ENCODE data around the gene RPS6KA2. TPM values are rescaled to one million over a fixed set of nuclear protein-coding genes. Genes with fewer than 3 reads are reported as not detected.

Gene RPS6KA2
- 10.4 TPM for total RNA-seq

DNA sequence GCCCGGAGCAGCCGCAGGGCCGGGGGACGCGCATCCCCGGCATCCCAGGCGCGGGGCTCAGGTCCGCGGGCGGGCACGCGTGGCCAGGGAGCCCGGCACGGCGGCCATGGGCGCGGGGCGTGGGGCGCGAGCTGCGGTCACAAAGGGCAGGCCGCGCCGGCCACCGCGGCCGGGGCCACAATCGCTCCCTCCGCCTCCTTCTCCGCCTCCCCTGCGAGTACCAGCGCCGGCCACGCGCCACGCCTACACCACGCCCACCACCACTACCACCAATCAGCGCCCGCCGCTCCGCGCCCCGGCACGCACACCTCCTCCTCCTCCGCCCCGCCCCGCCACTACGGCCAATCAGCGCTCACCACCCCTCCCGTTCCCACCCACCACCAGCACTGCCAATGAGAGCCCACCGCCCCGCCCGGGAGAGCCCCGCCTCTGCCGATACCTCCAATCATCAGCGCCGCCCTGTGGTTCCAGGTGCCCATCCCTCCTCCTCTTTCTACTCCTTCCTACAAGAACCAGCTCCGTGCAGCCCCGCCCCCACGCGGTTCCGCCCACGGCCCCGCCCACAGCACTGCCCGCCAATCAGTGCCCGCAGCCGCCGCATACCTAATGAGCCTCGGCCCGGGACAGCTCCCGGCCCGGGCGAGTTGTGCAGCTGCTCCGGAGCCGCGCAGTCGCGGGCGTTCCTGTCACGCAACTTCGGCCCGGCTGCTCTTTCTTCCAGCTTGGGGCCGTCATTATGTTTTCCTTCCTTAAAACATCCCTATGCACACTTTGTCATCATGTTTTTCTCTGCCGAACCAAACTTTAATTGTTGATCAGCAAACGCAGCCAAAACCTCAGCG is at the start of gene RPS6KA2:
RPS6KA2 (minus strand) TSS at position 219 of the 842 bp plus-strand sequence. CDS start 232 bp downstream, outside the sequence.
- peak within 1 kb of the TSS; percentile 76 to 93 (median 77) for H3K9ac ChIP-seq (ENCODE audit: low read depth in 1 of 3, low read length in 3 of 3)
- H3K9me3 ChIP-seq (ENCODE audit: control insufficient read depth in 3 of 3, low read length in 3 of 3): no peaks in the 10 kb centered on the region
- no peaks in the 10 kb centered on the region for H3K36me3 ChIP-seq (ENCODE audit: control insufficient read depth in 3 of 3, insufficient read depth in 3 of 3, low read length in 3 of 3)
- H3K4me1 ChIP-seq (ENCODE audit: control insufficient read depth in 3 of 3, insufficient read depth in 3 of 3, low read length in 3 of 3): peaks cover 34 to 53% (median 38%) of the 10 kb centered on the region in 3 donors
- no peaks in the 10 kb centered on the region for H3K27me3 ChIP-seq (ENCODE audit: control insufficient read depth in 3 of 3, insufficient read depth in 3 of 3, low read length in 3 of 3)
- H3K4me3 ChIP-seq (ENCODE audit: low read length in 3 of 3): peak within 1 kb of the TSS; percentile 71 to 84 (median 82)
- peak within 1 kb of the TSS; percentile 74 for H3K27ac ChIP-seq (ENCODE audit: low read depth, low read length)

DNA sequence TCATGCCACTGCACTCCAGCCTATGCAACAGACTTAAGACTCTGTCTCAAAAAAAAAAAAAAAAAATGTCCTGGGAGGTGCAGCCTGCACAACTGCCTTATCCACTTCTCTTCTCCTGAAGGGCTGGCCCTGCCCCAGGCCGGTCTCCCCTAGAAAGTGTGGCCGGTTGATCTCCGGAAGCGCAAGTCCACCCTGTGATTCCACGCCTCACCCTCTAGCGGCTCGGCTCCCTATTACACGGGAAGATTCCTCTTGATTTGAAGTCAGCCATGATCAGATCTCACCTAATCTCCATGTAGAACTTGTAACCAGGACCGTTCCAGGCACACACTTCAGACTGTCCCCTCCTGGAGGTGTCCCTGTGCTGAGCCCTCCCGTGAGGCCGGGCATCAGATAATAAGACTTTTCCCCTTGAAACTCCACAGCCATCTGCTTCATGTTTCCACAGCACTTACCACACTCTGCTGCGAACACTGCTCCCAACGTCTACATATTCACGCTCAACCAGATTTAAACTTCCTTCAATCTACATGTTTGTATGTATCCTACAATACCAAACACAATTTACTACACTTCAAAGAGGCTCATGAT is 49.3 kb upstream of the RPS6KA2 start:
- H3K36me3 ChIP-seq (ENCODE audit: control insufficient read depth in 3 of 3, insufficient read depth in 3 of 3, low read length in 3 of 3): peaks cover 3 to 5% (median 4%) of the 10 kb centered on the region in 3 donors
- no peak overlapping the region for H3K4me3 ChIP-seq (ENCODE audit: low read length in 3 of 3)
- no peak overlapping the region for H3K9ac ChIP-seq (ENCODE audit: low read depth in 1 of 3, low read length in 3 of 3)
- H3K4me1 ChIP-seq (ENCODE audit: control insufficient read depth in 3 of 3, insufficient read depth in 3 of 3, low read length in 3 of 3): peaks cover 12 to 21% (median 21%) of the 10 kb centered on the region in 3 donors
- H3K9me3 ChIP-seq (ENCODE audit: control insufficient read depth in 3 of 3, low read length in 3 of 3): no peaks in the 10 kb centered on the region
- H3K27ac ChIP-seq (ENCODE audit: low read depth, low read length): no peak overlapping the region
- H3K27me3 ChIP-seq (ENCODE audit: control insufficient read depth in 3 of 3, insufficient read depth in 3 of 3, low read length in 3 of 3): peaks cover 0 to 12% (median 0%) of the 10 kb centered on the region in 3 donors

DNA sequence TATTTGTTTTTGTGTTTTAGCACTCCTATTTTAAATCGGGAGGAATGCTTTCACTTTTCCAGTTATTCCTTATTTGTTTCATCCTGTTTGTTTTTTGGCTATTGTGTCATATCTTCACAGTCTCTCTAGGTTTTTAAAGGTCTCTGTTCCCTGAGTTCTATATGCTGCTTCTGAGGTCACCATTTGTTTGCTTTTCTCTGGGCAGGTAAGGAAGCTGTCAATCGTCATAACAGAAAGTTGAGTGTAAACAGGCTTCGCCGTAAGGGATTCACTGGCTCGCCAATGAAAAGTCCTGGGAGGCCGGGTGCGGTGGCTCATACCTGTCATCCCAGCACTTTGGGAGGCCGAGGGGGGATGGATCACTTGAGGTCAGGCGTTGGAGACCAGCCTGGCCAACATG is 48.7 kb upstream of the RPS6KA2 start:
- Histone ChIP-seq H3K4me3 (ENCODE audit: low read length in 3 of 3) (no peak overlapping the region), H3K36me3 (ENCODE audit: control insufficient read depth in 3 of 3, insufficient read depth in 3 of 3, low read length in 3 of 3) (peaks cover 3 to 5% (median 4%) of the 10 kb centered on the region in 3 donors), H3K27me3 (ENCODE audit: control insufficient read depth in 3 of 3, insufficient read depth in 3 of 3, low read length in 3 of 3) (peaks cover 0 to 12% (median 0%) of the 10 kb centered on the region in 3 donors), H3K9me3 (ENCODE audit: control insufficient read depth in 3 of 3, low read length in 3 of 3) (no peaks in the 10 kb centered on the region), H3K4me1 (ENCODE audit: control insufficient read depth in 3 of 3, insufficient read depth in 3 of 3, low read length in 3 of 3) (peaks cover 12 to 22% (median 21%) of the 10 kb centered on the region in 3 donors), H3K27ac (ENCODE audit: low read depth, low read length) (no peak overlapping the region), H3K9ac (ENCODE audit: low read depth in 1 of 3, low read length in 3 of 3) (no peak overlapping the region)

DNA sequence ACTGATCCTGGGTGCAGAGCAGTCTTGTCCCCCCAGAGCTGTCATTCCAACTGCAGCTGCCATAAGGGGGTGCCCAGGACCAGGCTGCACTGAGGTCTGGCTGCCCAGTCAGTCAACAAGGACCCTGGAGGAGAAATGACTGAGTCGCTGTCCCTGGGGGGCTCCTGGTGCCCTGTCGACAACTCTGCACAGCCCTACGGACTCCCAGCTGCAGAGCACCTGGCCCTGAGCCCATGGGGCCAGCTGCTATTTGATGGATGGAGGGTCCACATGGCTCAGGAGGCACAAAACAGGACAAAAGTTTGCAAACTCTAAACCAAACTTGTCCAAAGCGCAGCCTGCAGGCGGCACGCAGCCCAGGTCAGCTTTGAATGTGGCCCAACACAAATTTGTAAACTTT is 46.3 kb upstream of the RPS6KA2 start:
- Histone ChIP-seq H3K27ac (ENCODE audit: low read depth, low read length) (no peak overlapping the region), H3K27me3 (ENCODE audit: control insufficient read depth in 3 of 3, insufficient read depth in 3 of 3, low read length in 3 of 3) (peaks cover 0 to 14% (median 0%) of the 10 kb centered on the region in 3 donors), H3K4me3 (ENCODE audit: low read length in 3 of 3) (no peak overlapping the region), H3K4me1 (ENCODE audit: control insufficient read depth in 3 of 3, insufficient read depth in 3 of 3, low read length in 3 of 3) (peaks cover 12 to 22% (median 21%) of the 10 kb centered on the region in 3 donors), H3K36me3 (ENCODE audit: control insufficient read depth in 3 of 3, insufficient read depth in 3 of 3, low read length in 3 of 3) (peaks cover 2 to 5% (median 4%) of the 10 kb centered on the region in 3 donors), H3K9me3 (ENCODE audit: control insufficient read depth in 3 of 3, low read length in 3 of 3) (no peaks in the 10 kb centered on the region), H3K9ac (ENCODE audit: low read depth in 1 of 3, low read length in 3 of 3) (peak overlapping the region in 1 of 3 donors; percentile 14)

DNA sequence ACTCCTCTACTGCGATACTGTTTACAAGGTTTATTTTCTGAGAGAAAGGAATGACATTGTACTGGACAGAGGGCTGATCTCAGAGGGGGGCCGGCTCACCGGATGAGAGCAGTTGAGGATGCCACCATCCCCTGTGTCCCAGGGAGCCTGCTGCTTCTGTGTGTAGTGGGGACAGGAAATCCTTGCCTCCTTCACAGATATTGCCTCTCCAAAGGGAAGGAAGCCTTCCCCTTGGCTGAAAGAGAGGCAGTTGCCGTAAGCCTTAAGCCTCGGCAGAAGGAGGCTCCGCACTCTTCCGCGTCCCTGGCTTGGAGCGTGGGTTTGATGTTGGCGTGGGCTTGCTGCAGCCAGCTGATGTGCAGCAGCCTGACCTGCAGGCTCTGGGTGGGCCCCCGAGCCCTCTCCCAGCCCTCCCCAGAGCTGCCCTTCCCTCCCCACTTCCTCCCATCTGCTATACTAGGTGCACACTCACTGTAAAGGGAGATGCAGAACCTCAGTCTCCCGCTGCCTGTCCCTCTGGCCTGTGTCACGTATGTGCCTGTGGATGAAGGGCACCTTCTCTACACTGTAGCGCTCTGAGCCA is 45.7 kb upstream of the RPS6KA2 start:
- H3K27ac ChIP-seq (ENCODE audit: low read depth, low read length): no peak overlapping the region
- peak overlapping the region in 1 of 3 donors; percentile 29 for H3K4me3 ChIP-seq (ENCODE audit: low read length in 3 of 3)
- H3K36me3 ChIP-seq (ENCODE audit: control insufficient read depth in 3 of 3, insufficient read depth in 3 of 3, low read length in 3 of 3): peaks cover 0 to 4% (median 4%) of the 10 kb centered on the region in 3 donors
- H3K4me1 ChIP-seq (ENCODE audit: control insufficient read depth in 3 of 3, insufficient read depth in 3 of 3, low read length in 3 of 3): peaks cover 12 to 22% (median 21%) of the 10 kb centered on the region in 3 donors
- H3K9ac ChIP-seq (ENCODE audit: low read depth in 1 of 3, low read length in 3 of 3): no peak overlapping the region
- no peaks in the 10 kb centered on the region for H3K9me3 ChIP-seq (ENCODE audit: control insufficient read depth in 3 of 3, low read length in 3 of 3)
- peaks cover 0 to 14% (median 0%) of the 10 kb centered on the region in 3 donors for H3K27me3 ChIP-seq (ENCODE audit: control insufficient read depth in 3 of 3, insufficient read depth in 3 of 3, low read length in 3 of 3)

DNA sequence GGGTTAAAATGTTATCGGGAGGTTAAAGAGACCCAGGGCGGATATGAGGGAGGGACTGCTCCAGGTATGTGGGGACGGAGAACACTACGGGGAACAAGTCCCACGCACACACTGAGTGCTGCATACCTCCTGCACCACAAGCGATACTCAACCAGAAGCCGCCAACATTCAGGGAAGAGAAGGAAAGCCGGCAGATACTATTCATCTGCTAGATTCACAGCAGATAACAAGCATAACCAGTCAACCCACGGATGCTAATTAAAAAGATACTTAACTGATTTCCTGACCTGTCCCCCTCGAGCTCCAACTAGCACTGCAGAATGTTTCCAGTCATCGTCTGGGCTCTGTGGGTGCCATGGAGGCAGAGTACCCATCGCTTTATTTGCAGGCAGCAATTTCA is 45.1 kb upstream of the RPS6KA2 start:
- Histone ChIP-seq H3K4me1 (ENCODE audit: control insufficient read depth in 3 of 3, insufficient read depth in 3 of 3, low read length in 3 of 3) (peaks cover 12 to 22% (median 21%) of the 10 kb centered on the region in 3 donors), H3K9me3 (ENCODE audit: control insufficient read depth in 3 of 3, low read length in 3 of 3) (no peaks in the 10 kb centered on the region), H3K9ac (ENCODE audit: low read depth in 1 of 3, low read length in 3 of 3) (no peak overlapping the region), H3K4me3 (ENCODE audit: low read length in 3 of 3) (no peak overlapping the region), H3K27me3 (ENCODE audit: control insufficient read depth in 3 of 3, insufficient read depth in 3 of 3, low read length in 3 of 3) (peaks cover 0 to 14% (median 0%) of the 10 kb centered on the region in 3 donors), H3K27ac (ENCODE audit: low read depth, low read length) (no peak overlapping the region), H3K36me3 (ENCODE audit: control insufficient read depth in 3 of 3, insufficient read depth in 3 of 3, low read length in 3 of 3) (peaks cover 0 to 4% (median 3%) of the 10 kb centered on the region in 3 donors)

DNA sequence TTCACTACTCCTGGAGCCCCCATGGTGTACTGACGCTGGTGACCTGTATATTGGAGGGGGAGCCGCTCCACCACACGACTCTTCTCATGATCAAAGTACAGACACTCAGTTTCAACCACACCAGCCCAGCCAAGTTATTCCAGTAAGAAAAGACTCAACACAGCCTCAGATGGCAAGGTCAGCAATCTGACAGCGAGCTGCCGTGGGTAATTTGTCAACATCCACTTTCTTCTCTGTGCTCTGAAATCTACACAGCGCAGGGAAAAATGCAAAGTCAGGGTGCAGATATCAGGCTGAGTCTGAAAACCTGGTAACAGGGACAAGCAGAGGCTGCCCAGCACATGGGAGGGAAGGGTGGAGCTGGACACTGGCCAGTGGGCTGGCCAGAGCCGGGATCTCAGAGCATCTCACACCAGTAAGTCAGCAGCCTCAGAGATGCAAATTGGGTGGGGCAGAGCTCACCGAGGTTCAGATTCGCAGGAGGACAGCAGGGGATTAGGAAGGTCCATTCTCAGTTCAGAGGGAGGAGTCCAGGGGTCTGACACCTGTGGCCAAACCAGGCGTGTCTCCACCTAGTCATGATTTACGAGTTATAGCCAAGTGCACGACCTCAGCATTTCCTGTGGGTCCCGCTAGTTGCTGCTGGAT is 44.5 kb upstream of the RPS6KA2 start:
- Histone ChIP-seq H3K4me1 (ENCODE audit: control insufficient read depth in 3 of 3, insufficient read depth in 3 of 3, low read length in 3 of 3) (peaks cover 12 to 22% (median 21%) of the 10 kb centered on the region in 3 donors), H3K36me3 (ENCODE audit: control insufficient read depth in 3 of 3, insufficient read depth in 3 of 3, low read length in 3 of 3) (peaks cover 0 to 6% (median 4%) of the 10 kb centered on the region in 3 donors), H3K27ac (ENCODE audit: low read depth, low read length) (no peak overlapping the region), H3K4me3 (ENCODE audit: low read length in 3 of 3) (no peak overlapping the region), H3K27me3 (ENCODE audit: control insufficient read depth in 3 of 3, insufficient read depth in 3 of 3, low read length in 3 of 3) (peaks cover 0 to 14% (median 0%) of the 10 kb centered on the region in 3 donors), H3K9ac (ENCODE audit: low read depth in 1 of 3, low read length in 3 of 3) (no peak overlapping the region), H3K9me3 (ENCODE audit: control insufficient read depth in 3 of 3, low read length in 3 of 3) (no peaks in the 10 kb centered on the region)

DNA sequence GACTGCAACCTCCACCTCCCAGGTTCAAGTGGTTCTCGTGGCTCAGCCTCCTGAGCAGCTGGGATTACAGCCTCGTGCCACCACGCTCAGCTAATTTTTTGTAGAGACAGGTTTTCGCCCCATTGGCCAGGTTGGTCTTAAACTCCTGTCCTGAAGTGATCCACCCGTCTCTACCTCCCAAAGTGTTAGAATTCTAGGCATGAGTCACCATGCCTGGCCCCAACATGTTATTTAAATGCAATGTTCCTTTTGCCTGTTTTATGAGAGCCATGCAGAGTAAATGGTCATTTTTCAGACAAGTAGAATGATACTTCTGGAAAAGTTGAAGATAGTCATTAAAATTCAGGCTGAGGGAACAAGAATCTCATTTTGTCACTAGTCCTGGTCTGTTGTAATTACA is 43.8 kb upstream of the RPS6KA2 start:
- Histone ChIP-seq H3K27ac (ENCODE audit: low read depth, low read length) (no peak overlapping the region), H3K4me3 (ENCODE audit: low read length in 3 of 3) (no peak overlapping the region), H3K36me3 (ENCODE audit: control insufficient read depth in 3 of 3, insufficient read depth in 3 of 3, low read length in 3 of 3) (peaks cover 0 to 7% (median 4%) of the 10 kb centered on the region in 3 donors), H3K9ac (ENCODE audit: low read depth in 1 of 3, low read length in 3 of 3) (no peak overlapping the region), H3K9me3 (ENCODE audit: control insufficient read depth in 3 of 3, low read length in 3 of 3) (no peaks in the 10 kb centered on the region), H3K27me3 (ENCODE audit: control insufficient read depth in 3 of 3, insufficient read depth in 3 of 3, low read length in 3 of 3) (peaks cover 0 to 14% (median 0%) of the 10 kb centered on the region in 3 donors), H3K4me1 (ENCODE audit: control insufficient read depth in 3 of 3, insufficient read depth in 3 of 3, low read length in 3 of 3) (peaks cover 12 to 22% (median 21%) of the 10 kb centered on the region in 3 donors)

DNA sequence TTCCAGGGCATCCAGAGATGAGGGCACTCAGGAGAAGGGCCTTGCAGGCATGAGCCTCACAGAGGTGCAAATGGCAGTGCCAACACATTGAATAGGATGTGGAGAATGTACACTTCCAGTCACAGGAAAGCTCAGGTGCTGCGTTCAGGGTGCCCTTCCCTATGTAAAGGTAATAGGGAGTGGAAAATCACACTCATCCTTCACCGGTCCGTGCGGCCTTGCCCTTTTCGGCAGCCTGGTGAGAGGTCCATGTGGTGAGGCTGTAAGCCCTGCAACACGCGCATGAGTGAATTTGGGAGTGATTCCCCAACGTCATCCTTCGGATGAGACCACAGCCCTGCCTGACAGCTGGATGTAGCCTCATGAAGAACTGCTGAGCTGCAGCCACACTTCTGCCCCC is 43.0 kb upstream of the RPS6KA2 start:
- Histone ChIP-seq H3K27me3 (ENCODE audit: control insufficient read depth in 3 of 3, insufficient read depth in 3 of 3, low read length in 3 of 3) (peaks cover 0 to 14% (median 0%) of the 10 kb centered on the region in 3 donors), H3K4me3 (ENCODE audit: low read length in 3 of 3) (no peak overlapping the region), H3K36me3 (ENCODE audit: control insufficient read depth in 3 of 3, insufficient read depth in 3 of 3, low read length in 3 of 3) (peaks cover 3 to 7% (median 7%) of the 10 kb centered on the region in 3 donors), H3K9ac (ENCODE audit: low read depth in 1 of 3, low read length in 3 of 3) (no peak overlapping the region), H3K27ac (ENCODE audit: low read depth, low read length) (no peak overlapping the region), H3K4me1 (ENCODE audit: control insufficient read depth in 3 of 3, insufficient read depth in 3 of 3, low read length in 3 of 3) (peaks cover 12 to 22% (median 21%) of the 10 kb centered on the region in 3 donors), H3K9me3 (ENCODE audit: control insufficient read depth in 3 of 3, low read length in 3 of 3) (no peaks in the 10 kb centered on the region)

Measured in skeletal muscle tissue (tissue), 4 donors.